Bladder microvascular endothelial cell (primary cell): ENCODE data around the gene PHOX2B. TPM values are rescaled to one million over a fixed set of nuclear protein-coding genes. Genes with fewer than 3 reads are reported as not detected.

Source experiments
- total RNA-seq: library from RNA; depleted of rRNA; stranded (reverse); fragments of >200 nt; gene quantifications from 2 replicates; pipeline ENCODE4 v1.2.3, GENCODE V29; 2014

The PHOX2B gene
- not detected in 2 replicates for total RNA-seq

GRCh38 chr4:41748571-41749475, at the start of gene PHOX2B:
PHOX2B (minus strand) TSS chr4:41748725; CDS start chr4:41748610, 115 bp downstream.

Other genes with a start within 250 kb of the PHOX2B start
- 41.9 and 57.3 TPM in 2 replicates for gene LIMCH1, start 210.6 kb downstream of the PHOX2B start, total RNA-seq
- 25.7 and 73.2 TPM in 2 replicates for gene TMEM33, start 186.7 kb upstream of the PHOX2B start, total RNA-seq
- gene DCAF4L1, start 233.0 kb upstream of the PHOX2B start, total RNA-seq = under 0.01 and 0.19 TPM in 2 replicates
- gene SLC30A9, start 241.8 kb upstream of the PHOX2B start, total RNA-seq = 25.7 and 81.0 TPM in 2 replicates